ENCODE results near the gene ARHGAP21.

ARHGAP21 gene

DNA sequence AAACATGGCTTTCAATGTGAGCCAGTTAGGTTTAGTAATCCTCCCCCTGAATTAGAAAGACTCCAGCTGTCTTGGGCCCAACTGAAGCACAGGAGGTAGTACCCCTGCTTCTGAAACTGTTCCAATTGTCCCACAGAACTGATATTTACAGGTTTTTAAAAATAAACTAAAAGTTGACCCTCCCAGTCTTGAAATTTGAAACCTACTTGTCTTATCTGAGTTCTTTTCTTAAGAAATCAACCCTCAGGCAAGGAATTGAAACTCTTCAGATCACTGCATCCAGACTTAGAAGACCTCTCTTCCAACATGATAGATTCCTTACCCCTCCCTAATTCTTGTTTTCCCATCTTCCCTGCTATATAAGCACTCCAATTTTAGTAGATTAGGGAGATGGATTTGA, 13.3 kb upstream of the ARHGAP21 start:
- TF ChIP-seq EZH2phosphoT487 (IDR thresholded peaks at IDR 0.05; ENCODE audit: borderline replicate concordance): no peak
- TF ChIP-seq, protein P1, sequence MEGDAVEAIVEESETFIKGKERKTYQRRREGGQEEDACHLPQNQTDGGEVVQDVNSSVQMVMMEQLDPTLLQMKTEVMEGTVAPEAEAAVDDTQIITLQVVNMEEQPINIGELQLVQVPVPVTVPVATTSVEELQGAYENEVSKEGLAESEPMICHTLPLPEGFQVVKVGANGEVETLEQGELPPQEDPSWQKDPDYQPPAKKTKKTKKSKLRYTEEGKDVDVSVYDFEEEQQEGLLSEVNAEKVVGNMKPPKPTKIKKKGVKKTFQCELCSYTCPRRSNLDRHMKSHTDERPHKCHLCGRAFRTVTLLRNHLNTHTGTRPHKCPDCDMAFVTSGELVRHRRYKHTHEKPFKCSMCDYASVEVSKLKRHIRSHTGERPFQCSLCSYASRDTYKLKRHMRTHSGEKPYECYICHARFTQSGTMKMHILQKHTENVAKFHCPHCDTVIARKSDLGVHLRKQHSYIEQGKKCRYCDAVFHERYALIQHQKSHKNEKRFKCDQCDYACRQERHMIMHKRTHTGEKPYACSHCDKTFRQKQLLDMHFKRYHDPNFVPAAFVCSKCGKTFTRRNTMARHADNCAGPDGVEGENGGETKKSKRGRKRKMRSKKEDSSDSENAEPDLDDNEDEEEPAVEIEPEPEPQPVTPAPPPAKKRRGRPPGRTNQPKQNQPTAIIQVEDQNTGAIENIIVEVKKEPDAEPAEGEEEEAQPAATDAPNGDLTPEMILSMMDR (conservative IDR thresholded peaks at IDR 0.05; ENCODE audit: low read length): no peak
- H3K4me1 ChIP-seq (ENCODE audit: insufficient read depth, low read length, poor library complexity, severe bottlenecking): no peaks in the 10 kb centered on the region
- H3K9ac ChIP-seq (ENCODE audit: low read depth, low read length, poor library complexity, severe bottlenecking): no peak overlapping the region
- no peaks in the 10 kb centered on the region for H4K20me1 ChIP-seq (ENCODE audit: insufficient read depth, low read length, poor library complexity, severe bottlenecking)
- no peaks in the 10 kb centered on the region for H3K9me3 ChIP-seq (ENCODE audit: insufficient read depth, low read depth, low read length)
- H3K9me2 ChIP-seq (replicated peaks; ENCODE audit: low read depth, low read length): no peaks in the 10 kb centered on the region
- H3K4me3 ChIP-seq (ENCODE audit: low read length, poor library complexity, severe bottlenecking): no peak overlapping the region
- H2AFZ ChIP-seq (ENCODE audit: low read length): no peak overlapping the region
- no peaks in the 10 kb centered on the region for H3F3A ChIP-seq (ENCODE audit: low read depth)
- no peaks in the 10 kb centered on the region for H3K27me3 ChIP-seq (ENCODE audit: insufficient read depth, low read length, poor library complexity, severe bottlenecking)
- H3K36me3 ChIP-seq (ENCODE audit: insufficient read depth, low read length): no peaks in the 10 kb centered on the region
- no peaks in the 10 kb centered on the region for H3K79me2 ChIP-seq (ENCODE audit: insufficient read depth, low read length)
- no peak overlapping the region for H3K4me2 ChIP-seq (ENCODE audit: low read depth, low read length, poor library complexity, severe bottlenecking)

DNA sequence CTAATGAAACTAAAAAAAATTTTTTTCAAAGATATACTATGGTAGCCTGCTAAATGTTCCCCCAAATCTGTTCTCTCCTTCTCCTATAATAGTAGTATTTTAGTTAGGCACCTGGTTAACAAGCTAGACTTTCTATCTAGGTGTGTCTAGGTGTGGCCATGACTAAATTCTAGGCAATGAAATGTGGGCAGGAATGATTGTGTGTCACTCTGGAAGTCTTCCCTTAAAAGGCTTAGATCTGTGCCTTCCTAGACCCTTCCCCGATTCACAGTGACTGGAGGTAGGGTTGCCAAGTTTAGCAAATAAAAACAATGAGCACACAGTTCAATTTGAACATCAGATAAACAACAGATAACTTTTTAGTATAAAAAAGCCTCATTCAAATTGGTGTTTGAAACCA, 8.3 kb upstream of the ARHGAP21 start:
- H3K4me3 ChIP-seq (ENCODE audit: low read length, poor library complexity, severe bottlenecking): no peak overlapping the region
- no peak for TF ChIP-seq EZH2phosphoT487 (IDR thresholded peaks at IDR 0.05; ENCODE audit: borderline replicate concordance)
- TF ChIP-seq, protein P1 (conservative IDR thresholded peaks at IDR 0.05; ENCODE audit: low read length): no peak
- no peaks in the 10 kb centered on the region for H4K20me1 ChIP-seq (ENCODE audit: insufficient read depth, low read length, poor library complexity, severe bottlenecking)
- H3K9me3 ChIP-seq (ENCODE audit: insufficient read depth, low read depth, low read length): no peaks in the 10 kb centered on the region
- H3K4me2 ChIP-seq (ENCODE audit: low read depth, low read length, poor library complexity, severe bottlenecking): no peak overlapping the region
- no peaks in the 10 kb centered on the region for H3K36me3 ChIP-seq (ENCODE audit: insufficient read depth, low read length)
- H3F3A ChIP-seq (ENCODE audit: low read depth): no peaks in the 10 kb centered on the region
- no peaks in the 10 kb centered on the region for H3K79me2 ChIP-seq (ENCODE audit: insufficient read depth, low read length)
- H3K27me3 ChIP-seq (ENCODE audit: insufficient read depth, low read length, poor library complexity, severe bottlenecking): no peaks in the 10 kb centered on the region
- no peak overlapping the region for H3K9ac ChIP-seq (ENCODE audit: low read depth, low read length, poor library complexity, severe bottlenecking)
- no peaks in the 10 kb centered on the region for H3K4me1 ChIP-seq (ENCODE audit: insufficient read depth, low read length, poor library complexity, severe bottlenecking)
- H3K9me2 ChIP-seq (replicated peaks; ENCODE audit: low read depth, low read length): no peaks in the 10 kb centered on the region
- no peak overlapping the region for H2AFZ ChIP-seq (ENCODE audit: low read length)

DNA sequence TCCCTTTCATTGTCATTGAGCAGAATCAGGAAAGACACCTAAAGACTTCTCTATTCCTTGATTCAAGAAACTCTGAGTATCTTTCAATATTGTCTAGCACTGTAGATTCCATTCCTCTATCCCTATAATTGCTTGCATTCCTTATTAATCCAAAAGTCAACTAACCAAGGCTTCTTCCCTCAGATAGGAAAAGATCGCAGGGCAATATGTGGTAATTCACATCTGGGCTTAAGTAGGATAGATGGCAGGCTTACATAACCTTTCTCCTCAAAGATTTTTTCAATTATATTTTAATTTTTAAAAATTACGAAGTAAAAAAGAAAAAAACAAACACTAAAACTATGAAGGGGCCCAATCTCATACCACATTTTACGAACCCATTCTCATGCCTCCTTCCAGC, 7.1 kb upstream of the ARHGAP21 start:
- no peaks in the 10 kb centered on the region for H3K4me1 ChIP-seq (ENCODE audit: insufficient read depth, low read length, poor library complexity, severe bottlenecking)
- H3K36me3 ChIP-seq (ENCODE audit: insufficient read depth, low read length): no peaks in the 10 kb centered on the region
- H3K9me3 ChIP-seq (ENCODE audit: insufficient read depth, low read depth, low read length): no peaks in the 10 kb centered on the region
- no peak overlapping the region for H3K9ac ChIP-seq (ENCODE audit: low read depth, low read length, poor library complexity, severe bottlenecking)
- no peaks in the 10 kb centered on the region for H4K20me1 ChIP-seq (ENCODE audit: insufficient read depth, low read length, poor library complexity, severe bottlenecking)
- no peak for TF ChIP-seq EZH2phosphoT487 (IDR thresholded peaks at IDR 0.05; ENCODE audit: borderline replicate concordance)
- TF ChIP-seq, protein P1 (conservative IDR thresholded peaks at IDR 0.05; ENCODE audit: low read length): no peak
- no peak overlapping the region for H3K4me2 ChIP-seq (ENCODE audit: low read depth, low read length, poor library complexity, severe bottlenecking)
- H3K9me2 ChIP-seq (replicated peaks; ENCODE audit: low read depth, low read length): no peaks in the 10 kb centered on the region
- H3K79me2 ChIP-seq (ENCODE audit: insufficient read depth, low read length): no peaks in the 10 kb centered on the region
- no peaks in the 10 kb centered on the region for H3F3A ChIP-seq (ENCODE audit: low read depth)
- H3K4me3 ChIP-seq (ENCODE audit: low read length, poor library complexity, severe bottlenecking): no peak overlapping the region
- no peak overlapping the region for H2AFZ ChIP-seq (ENCODE audit: low read length)
- H3K27me3 ChIP-seq (ENCODE audit: insufficient read depth, low read length, poor library complexity, severe bottlenecking): no peaks in the 10 kb centered on the region

Data from Loucy (cell line).